SK-N-SH (cell line): ENCODE data around the gene CDK6. TPM values are rescaled to one million over a fixed set of nuclear protein-coding genes. Genes with fewer than 3 reads are reported as not detected.
A peak's percentile ranks its signal among the peaks of the same experiment; 100 is the strongest.

ENCODE experiments used
- CTCF ChIA-PET: fragments of 300-600, 350-600 bp; formaldehyde crosslinking; extraction: SDS; loops from one replicate; lab custom pipeline; 2021; lab: Yijun Ruan, JAX
- POLR2A ChIA-PET: fragments of 350-600 bp; sonication (Branson Sonifier 250); formaldehyde crosslinking; extraction: SDS; loops from one replicate; lab custom pipeline; 2020; ENCODE audit warnings: antibody characterized with exemption, inconsistent platforms; lab: Yijun Ruan, JAX
- DNase-seq: peaks from one replicate; pipeline ENCODE4 v3.0.0; 2012
- H2AFZ ChIP-seq: fragments of 200-600 bp; sonication (generic); 2 replicates; pipeline ENCODE4 v1.8.1; 2016; ENCODE audit warnings: antibody characterized with exemption, mild to moderate bottlenecking, low read depth
- H3F3A ChIP-seq: fragments of 200-600 bp; sonication (generic); replicated peaks from 2 replicates; pipeline ENCODE3; 2016; ENCODE audit warnings: antibody characterized with exemption, mild to moderate bottlenecking; ENCODE audit not compliant: insufficient read depth
- H3K27ac ChIP-seq, 2 experiments: fragments of 200-500 bp in 1 of 2; fragments of 200-600 bp in 1 of 2; sonication (Bioruptor generic) in 1 of 2; sonication (generic), shearing (Covaris generic) in 1 of 2; 2 replicates each; pipeline versions ENCODE4 v1.5.1 to v1.6.1; 2014 to 2016; ENCODE audit warnings: low read depth in 2 of 2, inconsistent platforms in 1 of 2, low read length in 1 of 2, mild to moderate bottlenecking in 1 of 2, mixed read lengths in 1 of 2
- H3K27me3 ChIP-seq: fragments of 200-600 bp; sonication (generic), shearing (Covaris generic); 2 replicates; pipeline ENCODE4 v1.6.1; 2016; ENCODE audit warnings: mixed run types; ENCODE audit not compliant: insufficient read depth
- H3K36me3 ChIP-seq, 2 experiments: fragments of 200-500 bp in 1 of 2; fragments of 200-600 bp in 1 of 2; sonication (Bioruptor generic) in 1 of 2; sonication (generic) in 1 of 2; replicated peaks in 1 of 2; 2 replicates each; pipeline versions ENCODE3 to v1.5.1; 2014 to 2016; ENCODE audit warnings: low read length in 1 of 2, mild to moderate bottlenecking in 1 of 2; ENCODE audit not compliant: insufficient read depth in 2 of 2, control insufficient read depth in 1 of 2
- H3K4me1 ChIP-seq, 2 experiments: fragments of 200-500 bp in 1 of 2; fragments of 200-600 bp in 1 of 2; sonication (Bioruptor generic) in 1 of 2; sonication (generic), shearing (Covaris generic) in 1 of 2; 2 replicates each; pipeline versions ENCODE4 v1.5.1 to v1.6.1; 2014 to 2016; ENCODE audit warnings: low read depth in 1 of 2, low read length in 1 of 2, mixed run types in 1 of 2; ENCODE audit not compliant: insufficient read depth in 2 of 2, control insufficient read depth in 1 of 2
- H3K4me2 ChIP-seq: fragments of 200-600 bp; sonication (generic), shearing (Covaris generic); 2 replicates; pipeline ENCODE4 v1.6.1; 2017; ENCODE audit warnings: mixed run types
- H3K4me3 ChIP-seq, 2 experiments: fragments of 200-500 bp in 1 of 2; fragments of 200-600 bp in 1 of 2; sonication (Bioruptor generic) in 1 of 2; sonication (generic), shearing (Covaris generic) in 1 of 2; 2 replicates each; pipeline versions ENCODE4 v1.5.1 to v1.8.1; 2014 to 2016; ENCODE audit warnings: low read depth in 2 of 2, inconsistent platforms in 1 of 2, low read length in 1 of 2, mild to moderate bottlenecking in 1 of 2, mixed read lengths in 1 of 2, moderate library complexity in 1 of 2
- H3K79me2 ChIP-seq: fragments of 200-600 bp; sonication (generic); 2 replicates; pipeline ENCODE4 v1.8.1; 2017; ENCODE audit warnings: mild to moderate bottlenecking; ENCODE audit not compliant: insufficient read depth
- H3K9ac ChIP-seq: fragments of 200-600 bp; sonication (generic); 2 replicates; pipeline ENCODE4 v1.6.1; 2017; ENCODE audit warnings: mixed run types
- H3K9me2 ChIP-seq: fragments of 200-600 bp; sonication (generic); 2 replicates; pipeline ENCODE4 v1.6.1; 2017; ENCODE audit warnings: mixed run types
- H3K9me3 ChIP-seq: fragments of 200-600 bp; sonication (generic); 2 replicates; pipeline ENCODE4 v1.6.1; 2017; ENCODE audit warnings: mixed run types, mild to moderate bottlenecking, moderate library complexity
- H4K20me1 ChIP-seq: fragments of 200-600 bp; sonication (generic); 2 replicates; pipeline ENCODE4 v1.6.1; 2017; ENCODE audit warnings: mild to moderate bottlenecking, mixed run types; ENCODE audit not compliant: insufficient read depth
- CHD2 ChIP-seq: fragments of 150-350 bp; IDR thresholded peaks from 2 replicates; pipeline ENCODE4 v1.6.1; 2018; ENCODE audit warnings: low read length; ENCODE audit not compliant: partially characterized antibody
- CTCF ChIP-seq: fragments of 200-600 bp; sonication (generic); IDR thresholded peaks from 2 replicates; pipeline ENCODE4 v1.6.1; 2017; ENCODE audit warnings: antibody characterized with exemption, mild to moderate bottlenecking, moderate library complexity
- ELF1 ChIP-seq: IDR thresholded peaks from 2 replicates; pipeline ENCODE4 v1.4.0; 2012
- FOSL2 ChIP-seq: IDR thresholded peaks from 2 replicates; pipeline ENCODE4 v1.4.0; 2012; ENCODE audit warnings: low read depth, mild to moderate bottlenecking, moderate library complexity, borderline replicate concordance
- FOXJ3 ChIP-seq: sonication (generic); formaldehyde crosslinking; IDR thresholded peaks from 2 replicates; pipeline ENCODE4 v1.5.1; 2020; ENCODE audit warnings: mild to moderate bottlenecking, missing genetic modification reagents
- GABPA ChIP-seq: IDR thresholded peaks from 2 replicates; pipeline ENCODE4 v1.4.0; 2012; ENCODE audit warnings: low read depth, mild to moderate bottlenecking
- IRF3 ChIP-seq: fragments of 150-350 bp; IDR thresholded peaks from 2 replicates; pipeline ENCODE4 v1.6.1; 2016; ENCODE audit warnings: mild to moderate bottlenecking, low read depth, low read length
- MAX ChIP-seq: IDR thresholded peaks from 2 replicates; pipeline ENCODE4 v1.4.0; 2012; ENCODE audit warnings: low read depth
- MXI1 ChIP-seq: IDR thresholded peaks from 2 replicates; pipeline ENCODE4 v1.6.1; 2012; ENCODE audit warnings: mild to moderate bottlenecking, low read depth, low read length, improper control_type of control experiment
- NRF1 ChIP-seq: IDR thresholded peaks from 2 replicates; pipeline ENCODE4 v1.6.1; 2012; ENCODE audit warnings: low read depth, mild to moderate bottlenecking, low read length
- PBX3 ChIP-seq: IDR thresholded peaks from 2 replicates; pipeline ENCODE4; 2012
- POLR2AphosphoS5 ChIP-seq: IDR thresholded peaks from 2 replicates; pipeline ENCODE4 v1.6.1; 2012; ENCODE audit warnings: low read depth, low read length
- RCOR1 ChIP-seq: fragments of 150-350 bp; IDR thresholded peaks from 2 replicates; pipeline ENCODE4 v1.6.1; 2017; ENCODE audit warnings: antibody characterized with exemption, low read length
- RXRA ChIP-seq: IDR thresholded peaks from 2 replicates; pipeline ENCODE4 v1.4.0; 2012; ENCODE audit warnings: low read depth, mild to moderate bottlenecking, borderline replicate concordance
- TAF1 ChIP-seq: IDR thresholded peaks from 2 replicates; pipeline ENCODE4 v1.6.1; 2012; ENCODE audit warnings: low read depth, mild to moderate bottlenecking, low read length, moderate library complexity, borderline replicate concordance
- TEAD4 ChIP-seq: IDR thresholded peaks from 2 replicates; pipeline ENCODE4 v1.4.0; 2012; ENCODE audit warnings: mild to moderate bottlenecking, borderline replicate concordance; ENCODE audit not compliant: insufficient read depth
- USF1 ChIP-seq: IDR thresholded peaks from 2 replicates; pipeline ENCODE4 v1.4.0; 2012; ENCODE audit warnings: low read depth, borderline replicate concordance
- WGBS: methylation state at CpG from one replicate; pipeline ENCODE4 v1.1.6; 2017; ENCODE audit warnings: low lambda C conversion rate; 5-methylcytosine and 5-hydroxymethylcytosine counted together
- polyA plus RNA-seq, 3 experiments: library from polyadenylated mRNA; depleted of rRNA; stranded (reverse); fragments of >200 nt; gene quantifications; 2 replicates each; pipeline ENCODE4 v1.2.3, GENCODE V29; 2012

CDK6 gene
- polyA plus RNA-seq, 1 of the 3 experiments (the other 2 are of a cell fraction) = 30.3 TPM

GRCh38 chr7:92834507-92835260 is 1.7 kb downstream of the CDK6 start:
- DNase-seq = peak; percentile 62
- Histone ChIP-seq H3K4me1 (peaks cover 20 to 31% of the 10 kb centered on the region in 2 experiments; a peak in 3 of 4 replicates), H3F3A (peaks cover 38% of the 10 kb centered on the region), H3K27ac (peak overlapping the region; percentile 95 to 96), H3K27me3 (no peaks in the 10 kb centered on the region), H3K36me3 (peaks cover 26 to 30% of the 10 kb centered on the region in 2 experiments), H2AFZ (no peak overlapping the region; the same call in 1 of the 2 replicates), H4K20me1 (no peaks in the 10 kb centered on the region), H3K4me3 (peak overlapping the region; percentile 80 to 88), H3K9me2 (no peaks in the 10 kb centered on the region), H3K79me2 (peaks cover 64% of the 10 kb centered on the region), H3K9me3 (no peaks in the 10 kb centered on the region), H3K4me2 (peak overlapping the region; percentile 91), H3K9ac (peak overlapping the region; percentile 95)
- TF ChIP-seq TAF1 (no peak), FOSL2 (0 out of 2 replicates have a peak, but pooled peaks have one; percentile 4), MAX (peak; percentile 56; the same call in 1 of the 2 replicates), RXRA (no peak), NRF1 (no peak), TEAD4 (0 out of 2 replicates have a peak, but pooled peaks have one; percentile 6), PBX3 (peak; percentile 2; the same call in 1 of the 2 replicates)
- WGBS = 3% methylated on average over 32 of the region's 53 CpGs
- POLR2A ChIA-PET = interaction anchor here (0.5 kb wide), 1 partner anchor 209 kb away, joined by 3 read pairs; no protein-coding TSS in a partner anchor
- CTCF ChIA-PET = interaction anchor here (1.0 to 5.0 kb wide), 6 partner anchors 19 to 223 kb away, joined by 3 to 96 read pairs (median 6); no protein-coding TSS in a partner anchor

GRCh38 chr7:92833766-92834506 is 2.4 kb downstream of the CDK6 start:
- H3K9me2 ChIP-seq = no peaks in the 10 kb centered on the region
- peaks cover 72% of the 10 kb centered on the region for H3K79me2 ChIP-seq
- TF ChIP-seq MAX (peak; percentile 93), ELF1 (peak; percentile 50; the same call in 1 of the 2 replicates), GABPA (no peak; the same call in 1 of the 2 replicates), FOSL2 (no peak; the same call in 1 of the 2 replicates), CHD2 (peak; percentile 84), RCOR1 (no peak; the same call in 1 of the 2 replicates), MXI1 (peak; percentile 76), NRF1 (no peak), IRF3 (no peak), CTCF (peak; percentile 43), USF1 (no peak), FOXJ3 (CRISPR knock-in tag) (no peak; the same call in 1 of the 2 replicates), POLR2AphosphoS5 (peak; percentile 42)

More at GRCh38 chr7:92833766-92834506, 2.4 kb downstream of the CDK6 start:
- DNase-seq = peak; percentile 82
- Histone ChIP-seq H2AFZ (peak overlapping the region; percentile 74), H3F3A (peaks cover 38% of the 10 kb centered on the region), H3K4me1 (peaks cover 26 to 38% of the 10 kb centered on the region in 2 experiments; a peak in 3 of 4 replicates), H3K36me3 (peaks cover 33 to 37% of the 10 kb centered on the region in 2 experiments), H3K27ac (peak overlapping the region; percentile 95 to 96), H3K27me3 (no peaks in the 10 kb centered on the region), H3K4me2 (peak overlapping the region; percentile 91), H4K20me1 (0 out of 2 replicates have a peak, but pooled peaks cover 6% of the 10 kb centered on the region), H3K9me3 (no peaks in the 10 kb centered on the region), H3K9ac (peak overlapping the region; percentile 95), H3K4me3 (peak overlapping the region; percentile 80 to 88)
- ChIA-PET CTCF (interaction anchor here (0.6 to 5.2 kb wide), 53 partner anchors 9 to 604 kb away, joined by 3 to 96 read pairs (median 6); no protein-coding TSS in a partner anchor), POLR2A (interaction anchor here (0.5 to 2.2 kb wide), 7 partner anchors 48 to 212 kb away, joined by 3 to 15 read pairs (median 5); no protein-coding TSS in a partner anchor)
- WGBS = 1% methylated on average over 37 of the region's 54 CpGs
